ENCODE results near the gene FGFBP2.

DNA sequence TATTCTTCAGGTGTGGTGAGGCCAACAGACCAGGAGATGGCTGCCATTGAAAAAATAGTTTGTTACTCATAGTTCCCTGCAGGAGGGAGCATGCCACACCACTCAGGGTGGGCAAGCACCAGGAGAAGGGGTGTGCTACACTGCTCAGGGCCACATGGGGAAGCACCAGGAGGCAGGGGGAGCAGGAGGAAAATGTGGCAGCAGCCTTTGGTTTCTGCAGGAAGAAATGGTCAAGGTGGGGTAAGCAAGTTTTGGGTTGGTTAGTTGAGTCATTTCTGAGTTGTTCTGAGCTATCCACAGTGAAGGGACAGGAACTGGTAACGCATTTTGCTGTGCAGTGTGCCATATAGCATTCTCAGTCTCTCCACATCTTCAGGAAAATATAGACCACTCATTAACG, 48.2 kb downstream of the FGFBP2 start:
- TF ChIP-seq, protein P1, sequence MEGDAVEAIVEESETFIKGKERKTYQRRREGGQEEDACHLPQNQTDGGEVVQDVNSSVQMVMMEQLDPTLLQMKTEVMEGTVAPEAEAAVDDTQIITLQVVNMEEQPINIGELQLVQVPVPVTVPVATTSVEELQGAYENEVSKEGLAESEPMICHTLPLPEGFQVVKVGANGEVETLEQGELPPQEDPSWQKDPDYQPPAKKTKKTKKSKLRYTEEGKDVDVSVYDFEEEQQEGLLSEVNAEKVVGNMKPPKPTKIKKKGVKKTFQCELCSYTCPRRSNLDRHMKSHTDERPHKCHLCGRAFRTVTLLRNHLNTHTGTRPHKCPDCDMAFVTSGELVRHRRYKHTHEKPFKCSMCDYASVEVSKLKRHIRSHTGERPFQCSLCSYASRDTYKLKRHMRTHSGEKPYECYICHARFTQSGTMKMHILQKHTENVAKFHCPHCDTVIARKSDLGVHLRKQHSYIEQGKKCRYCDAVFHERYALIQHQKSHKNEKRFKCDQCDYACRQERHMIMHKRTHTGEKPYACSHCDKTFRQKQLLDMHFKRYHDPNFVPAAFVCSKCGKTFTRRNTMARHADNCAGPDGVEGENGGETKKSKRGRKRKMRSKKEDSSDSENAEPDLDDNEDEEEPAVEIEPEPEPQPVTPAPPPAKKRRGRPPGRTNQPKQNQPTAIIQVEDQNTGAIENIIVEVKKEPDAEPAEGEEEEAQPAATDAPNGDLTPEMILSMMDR (IDR thresholded peaks at IDR 0.05; ENCODE audit: low read length), result no peak
- no peak for TF ChIP-seq EZH2 (IDR thresholded peaks at IDR 0.05; ENCODE audit: borderline replicate concordance, low read length)

Data from OCI-LY1 (cell line).